ENCODE data around the gene GCKR.

GCKR gene

GRCh38 chr2:27544143-27544821, 47.6 kb downstream of the GCKR start:
- TF ChIP-seq CREB1 (IDR thresholded peaks at IDR 0.05; ENCODE audit: low read depth) = no peak
- no peak for TF ChIP-seq FOXM1 (IDR thresholded peaks at IDR 0.05; ENCODE audit: borderline replicate concordance, low read depth)
- no peak for TF ChIP-seq TAF1 (IDR thresholded peaks at IDR 0.05; ENCODE audit: low read depth)
- TF ChIP-seq REST (IDR thresholded peaks at IDR 0.05; ENCODE audit: low read depth) = no peak
- TF ChIP-seq EGR1 (IDR thresholded peaks at IDR 0.05) = no peak
- TF ChIP-seq ZBTB7A (IDR thresholded peaks at IDR 0.05; ENCODE audit: low read depth) = no peak
- no peak for TF ChIP-seq MAX (IDR thresholded peaks at IDR 0.05)
- TF ChIP-seq YY1 (IDR thresholded peaks at IDR 0.05; ENCODE audit: low read depth) = no peak
- TF ChIP-seq RAD21 (IDR thresholded peaks at IDR 0.05; ENCODE audit: low read depth) = no peak
- TF ChIP-seq EP300 (IDR thresholded peaks at IDR 0.05; ENCODE audit: borderline replicate concordance) = no peak
- no peak for TF ChIP-seq TCF12 (IDR thresholded peaks at IDR 0.05; ENCODE audit: low read depth)

GRCh38 chr2:27545348-27546141, 48.9 kb downstream of the GCKR start:
- TF ChIP-seq EP300 (IDR thresholded peaks at IDR 0.05; ENCODE audit: borderline replicate concordance) (no peak), USF1 (IDR thresholded peaks at IDR 0.05) (no peak), TCF12 (IDR thresholded peaks at IDR 0.05; ENCODE audit: low read depth) (no peak), NFIC (IDR thresholded peaks at IDR 0.05) (no peak), CEBPB (IDR thresholded peaks at IDR 0.05) (no peak), RAD21 (IDR thresholded peaks at IDR 0.05; ENCODE audit: low read depth) (no peak), MAX (IDR thresholded peaks at IDR 0.05) (no peak), ZBTB7A (IDR thresholded peaks at IDR 0.05; ENCODE audit: low read depth) (no peak), TAF1 (IDR thresholded peaks at IDR 0.05; ENCODE audit: low read depth) (no peak), REST (IDR thresholded peaks at IDR 0.05; ENCODE audit: low read depth) (no peak), EGR1 (IDR thresholded peaks at IDR 0.05) (no peak), TEAD4 (IDR thresholded peaks at IDR 0.05) (no peak), FOXM1 (IDR thresholded peaks at IDR 0.05; ENCODE audit: borderline replicate concordance, low read depth) (no peak), CREB1 (IDR thresholded peaks at IDR 0.05; ENCODE audit: low read depth) (no peak), YY1 (IDR thresholded peaks at IDR 0.05; ENCODE audit: low read depth) (no peak)

- no peak for TF ChIP-seq USF1 (IDR thresholded peaks at IDR 0.05)
Measured at GRCh38 chr2:27549303-27549702, 52.7 kb downstream of the GCKR start.

- TF ChIP-seq CREB1 (IDR thresholded peaks at IDR 0.05; ENCODE audit: low read depth) = no peak
- no peak for TF ChIP-seq ZBTB7A (IDR thresholded peaks at IDR 0.05; ENCODE audit: low read depth)
- no peak for TF ChIP-seq YY1 (IDR thresholded peaks at IDR 0.05; ENCODE audit: low read depth)
- no peak for TF ChIP-seq TEAD4 (IDR thresholded peaks at IDR 0.05)
- no peak for TF ChIP-seq NFIC (IDR thresholded peaks at IDR 0.05)
- TF ChIP-seq TCF12 (IDR thresholded peaks at IDR 0.05; ENCODE audit: low read depth) = no peak
- no peak for TF ChIP-seq CEBPB (IDR thresholded peaks at IDR 0.05)
- no peak for TF ChIP-seq TAF1 (IDR thresholded peaks at IDR 0.05; ENCODE audit: low read depth)
- no peak for TF ChIP-seq EGR1 (IDR thresholded peaks at IDR 0.05)
- no peak for TF ChIP-seq EP300 (IDR thresholded peaks at IDR 0.05; ENCODE audit: borderline replicate concordance)
- no peak for TF ChIP-seq USF1 (IDR thresholded peaks at IDR 0.05)
- no peak for TF ChIP-seq REST (IDR thresholded peaks at IDR 0.05; ENCODE audit: low read depth)
- TF ChIP-seq FOXM1 (IDR thresholded peaks at IDR 0.05; ENCODE audit: borderline replicate concordance, low read depth) = no peak
- no peak for TF ChIP-seq RAD21 (IDR thresholded peaks at IDR 0.05; ENCODE audit: low read depth)
- no peak for TF ChIP-seq MAX (IDR thresholded peaks at IDR 0.05)
Measured at GRCh38 chr2:27551514-27551913, 54.9 kb downstream of the GCKR start.

All from Ishikawa (cell line).